ENCODE data around the gene IFITM10. TPM values are rescaled to one million over a fixed set of nuclear protein-coding genes. Genes with fewer than 3 reads are reported as not detected.

IFITM10 gene
- total and polyA plus RNA-seq, 9 donors, result 0.08 to 0.27 (median 0.17) TPM; not detected in 1

GRCh38 chr11:1750840-1751530 lies 590 bp upstream of the IFITM10 start:
- H3K27me3 ChIP-seq (ENCODE audit: control insufficient read depth, insufficient read depth, low read length), result peaks cover 44% of the 10 kb centered on the region
- peaks cover 41% of the 10 kb centered on the region for H3K4me1 ChIP-seq (ENCODE audit: control insufficient read depth, insufficient read depth, low read length)
- H3K36me3 ChIP-seq (ENCODE audit: control insufficient read depth, insufficient read depth, low read length), result peaks cover 24% of the 10 kb centered on the region
- no peaks in the 10 kb centered on the region for H3K9me3 ChIP-seq (replicated peaks; ENCODE audit: control insufficient read depth, low read depth, low read length)
- 57% methylated on average over 12 of the region's 14 CpGs for WGBS (ENCODE audit: insufficient coverage)
- H3K4me3 ChIP-seq (ENCODE audit: low read length), result no peak overlapping the region
- DNase-seq, result no peak
- no peak overlapping the region for H3K27ac ChIP-seq (ENCODE audit: low read length)

GRCh38 chr11:1749395-1750351 lies 722 bp downstream of the IFITM10 start:
- H3K9me3 ChIP-seq (replicated peaks; ENCODE audit: control insufficient read depth, low read depth, low read length), result no peaks in the 10 kb centered on the region
- H3K36me3 ChIP-seq (ENCODE audit: control insufficient read depth, insufficient read depth, low read length), result peaks cover 16% of the 10 kb centered on the region
- 20% methylated on average over 25 of the region's 25 CpGs for WGBS (ENCODE audit: insufficient coverage)
- H3K27me3 ChIP-seq (ENCODE audit: control insufficient read depth, insufficient read depth, low read length), result peaks cover 44% of the 10 kb centered on the region
- H3K4me1 ChIP-seq (ENCODE audit: control insufficient read depth, insufficient read depth, low read length), result peaks cover 49% of the 10 kb centered on the region
- no peak for DNase-seq
- no peak overlapping the region for H3K27ac ChIP-seq (ENCODE audit: low read length)
- H3K4me3 ChIP-seq (ENCODE audit: low read length), result no peak overlapping the region

GRCh38 chr11:1748636-1749394 lies 1.6 kb downstream of the IFITM10 start:
- H3K27ac ChIP-seq (ENCODE audit: low read length), result no peak overlapping the region
- H3K4me3 ChIP-seq (ENCODE audit: low read length), result no peak overlapping the region
- H3K27me3 ChIP-seq (ENCODE audit: control insufficient read depth, insufficient read depth, low read length), result peaks cover 46% of the 10 kb centered on the region
- DNase-seq, result no peak
- H3K4me1 ChIP-seq (ENCODE audit: control insufficient read depth, insufficient read depth, low read length), result peaks cover 54% of the 10 kb centered on the region
- H3K9me3 ChIP-seq (replicated peaks; ENCODE audit: control insufficient read depth, low read depth, low read length), result no peaks in the 10 kb centered on the region
- peaks cover 11% of the 10 kb centered on the region for H3K36me3 ChIP-seq (ENCODE audit: control insufficient read depth, insufficient read depth, low read length)
- under 1% methylated on average over 83 of the region's 84 CpGs for WGBS (ENCODE audit: insufficient coverage)

- peaks cover 5% of the 10 kb centered on the region for H3K36me3 ChIP-seq (ENCODE audit: control insufficient read depth, insufficient read depth, low read length)
- no peak overlapping the region for H3K27ac ChIP-seq (ENCODE audit: low read length)
- WGBS (ENCODE audit: insufficient coverage), result 26% methylated on average over 66 of the region's 72 CpGs
- peaks cover 49% of the 10 kb centered on the region for H3K27me3 ChIP-seq (ENCODE audit: control insufficient read depth, insufficient read depth, low read length)
- H3K4me1 ChIP-seq (ENCODE audit: control insufficient read depth, insufficient read depth, low read length), result peaks cover 54% of the 10 kb centered on the region
- no peak for DNase-seq
- no peak overlapping the region for H3K4me3 ChIP-seq (ENCODE audit: low read length)
- H3K9me3 ChIP-seq (replicated peaks; ENCODE audit: control insufficient read depth, low read depth, low read length), result no peaks in the 10 kb centered on the region
Measured at GRCh38 chr11:1747753-1748635, 2.4 kb downstream of the IFITM10 start.

GRCh38 chr11:1746956-1747752 lies 3.2 kb downstream of the IFITM10 start:
- Histone ChIP-seq H3K4me3 (ENCODE audit: low read length) (no peak overlapping the region), H3K27me3 (ENCODE audit: control insufficient read depth, insufficient read depth, low read length) (peaks cover 54% of the 10 kb centered on the region), H3K36me3 (ENCODE audit: control insufficient read depth, insufficient read depth, low read length) (no peaks in the 10 kb centered on the region), H3K4me1 (ENCODE audit: control insufficient read depth, insufficient read depth, low read length) (peaks cover 47% of the 10 kb centered on the region), H3K27ac (ENCODE audit: low read length) (no peak overlapping the region), H3K9me3 (replicated peaks; ENCODE audit: control insufficient read depth, low read depth, low read length) (no peaks in the 10 kb centered on the region)
- 73% methylated on average over 12 of the region's 21 CpGs for WGBS (ENCODE audit: insufficient coverage)
- DNase-seq, result no peak

- H3K4me3 ChIP-seq (ENCODE audit: low read length), result no peak overlapping the region
- 91% methylated on average over 12 of the region's 22 CpGs for WGBS (ENCODE audit: insufficient coverage)
- peak; percentile 51 for DNase-seq
- no peaks in the 10 kb centered on the region for H3K36me3 ChIP-seq (ENCODE audit: control insufficient read depth, insufficient read depth, low read length)
- no peaks in the 10 kb centered on the region for H3K9me3 ChIP-seq (replicated peaks; ENCODE audit: control insufficient read depth, low read depth, low read length)
- H3K4me1 ChIP-seq (ENCODE audit: control insufficient read depth, insufficient read depth, low read length), result peaks cover 41% of the 10 kb centered on the region
- H3K27me3 ChIP-seq (ENCODE audit: control insufficient read depth, insufficient read depth, low read length), result peaks cover 59% of the 10 kb centered on the region
- no peak overlapping the region for H3K27ac ChIP-seq (ENCODE audit: low read length)
Measured at GRCh38 chr11:1746511-1746931, 3.9 kb downstream of the IFITM10 start.

GRCh38 chr11:1745701-1746320 lies 4.6 kb downstream of the IFITM10 start:
- peaks cover 34% of the 10 kb centered on the region for H3K4me1 ChIP-seq (ENCODE audit: control insufficient read depth, insufficient read depth, low read length)
- DNase-seq, result no peak
- WGBS (ENCODE audit: insufficient coverage), result 94% methylated on average over 14 of the region's 14 CpGs
- no peaks in the 10 kb centered on the region for H3K36me3 ChIP-seq (ENCODE audit: control insufficient read depth, insufficient read depth, low read length)
- H3K9me3 ChIP-seq (replicated peaks; ENCODE audit: control insufficient read depth, low read depth, low read length), result no peaks in the 10 kb centered on the region
- H3K27me3 ChIP-seq (ENCODE audit: control insufficient read depth, insufficient read depth, low read length), result peaks cover 59% of the 10 kb centered on the region
- no peak overlapping the region for H3K4me3 ChIP-seq (ENCODE audit: low read length)
- no peak overlapping the region for H3K27ac ChIP-seq (ENCODE audit: low read length)

- no peaks in the 10 kb centered on the region for H3K9me3 ChIP-seq (replicated peaks; ENCODE audit: control insufficient read depth, low read depth, low read length)
- peaks cover 32% of the 10 kb centered on the region for H3K4me1 ChIP-seq (ENCODE audit: control insufficient read depth, insufficient read depth, low read length)
- H3K27ac ChIP-seq (ENCODE audit: low read length), result no peak overlapping the region
- DNase-seq, result peak; percentile 45
- H3K27me3 ChIP-seq (ENCODE audit: control insufficient read depth, insufficient read depth, low read length), result peaks cover 57% of the 10 kb centered on the region
- no peaks in the 10 kb centered on the region for H3K36me3 ChIP-seq (ENCODE audit: control insufficient read depth, insufficient read depth, low read length)
- WGBS (ENCODE audit: insufficient coverage), result 70% methylated on average over 12 of the region's 18 CpGs
- no peak overlapping the region for H3K4me3 ChIP-seq (ENCODE audit: low read length)
Measured at GRCh38 chr11:1744891-1745700, 5.3 kb downstream of the IFITM10 start.
